IPS-15b (cell line): ENCODE measurements around the gene OPN4.

Experiments
- H3K27me3 ChIP-seq: one replicate; pipeline ENCODE4 v1.6.1; 2013; ENCODE audit warnings: low read length; ENCODE audit not compliant: control insufficient read depth, insufficient read depth
- H3K36me3 ChIP-seq: one replicate; pipeline ENCODE4 v1.6.1; 2013; ENCODE audit warnings: low read length; ENCODE audit not compliant: control insufficient read depth, insufficient read depth
- H3K4me1 ChIP-seq: one replicate; pipeline ENCODE4 v1.6.1; 2013; ENCODE audit warnings: mild to moderate bottlenecking, low read length; ENCODE audit not compliant: control insufficient read depth, insufficient read depth
- H3K4me3 ChIP-seq: one replicate; pipeline ENCODE4 v1.5.1; 2013; ENCODE audit warnings: low read depth, low read length
- H3K9ac ChIP-seq: one replicate; pipeline ENCODE4 v1.6.1; 2013; ENCODE audit warnings: low read depth, mild to moderate bottlenecking, low read length
- H3K9me3 ChIP-seq: one replicate; pipeline ENCODE4 v1.6.1; 2013; ENCODE audit warnings: mild to moderate bottlenecking, low read length; ENCODE audit not compliant: control insufficient read depth, insufficient read depth

The OPN4 gene

GRCh38 chr10:86699125-86699524, 44.8 kb downstream of the OPN4 start:
- H3K4me3 ChIP-seq, result no peak overlapping the region
- H3K4me1 ChIP-seq, result peaks cover under 1% of the 10 kb centered on the region
- H3K9me3 ChIP-seq, result no peaks in the 10 kb centered on the region
- no peak overlapping the region for H3K9ac ChIP-seq
- H3K36me3 ChIP-seq, result no peaks in the 10 kb centered on the region
- peaks cover 3% of the 10 kb centered on the region for H3K27me3 ChIP-seq

DNA sequence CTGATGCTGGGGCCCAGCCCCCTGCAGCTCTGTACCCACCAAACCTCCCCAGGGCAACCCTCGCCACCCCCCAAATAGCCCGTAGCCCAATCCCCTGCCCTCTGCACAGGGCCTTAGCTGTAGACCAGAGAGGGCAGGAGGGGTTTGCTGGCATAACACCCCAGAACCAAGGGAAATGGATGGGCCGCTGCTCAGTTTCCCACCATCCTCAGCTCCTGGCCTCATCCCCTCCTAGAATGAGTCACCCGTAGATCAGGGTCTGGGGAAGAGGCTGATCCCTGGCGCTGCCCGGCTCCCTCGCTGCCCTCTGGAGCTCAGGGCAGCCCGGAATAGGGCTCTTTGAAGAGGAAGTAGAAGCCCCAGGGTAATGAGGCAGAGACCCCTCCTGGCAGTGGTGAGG, 45.2 kb downstream of the OPN4 start:
- Histone ChIP-seq H3K4me1 (no peaks in the 10 kb centered on the region), H3K9ac (no peak overlapping the region), H3K36me3 (no peaks in the 10 kb centered on the region), H3K27me3 (peaks cover 3% of the 10 kb centered on the region), H3K9me3 (no peaks in the 10 kb centered on the region), H3K4me3 (no peak overlapping the region)

GRCh38 chr10:86699991-86700840, 45.9 kb downstream of the OPN4 start:
- no peaks in the 10 kb centered on the region for H3K36me3 ChIP-seq
- H3K9me3 ChIP-seq, result no peaks in the 10 kb centered on the region
- H3K4me3 ChIP-seq, result no peak overlapping the region
- H3K9ac ChIP-seq, result no peak overlapping the region
- no peaks in the 10 kb centered on the region for H3K27me3 ChIP-seq
- peaks cover 2% of the 10 kb centered on the region for H3K4me1 ChIP-seq

DNA sequence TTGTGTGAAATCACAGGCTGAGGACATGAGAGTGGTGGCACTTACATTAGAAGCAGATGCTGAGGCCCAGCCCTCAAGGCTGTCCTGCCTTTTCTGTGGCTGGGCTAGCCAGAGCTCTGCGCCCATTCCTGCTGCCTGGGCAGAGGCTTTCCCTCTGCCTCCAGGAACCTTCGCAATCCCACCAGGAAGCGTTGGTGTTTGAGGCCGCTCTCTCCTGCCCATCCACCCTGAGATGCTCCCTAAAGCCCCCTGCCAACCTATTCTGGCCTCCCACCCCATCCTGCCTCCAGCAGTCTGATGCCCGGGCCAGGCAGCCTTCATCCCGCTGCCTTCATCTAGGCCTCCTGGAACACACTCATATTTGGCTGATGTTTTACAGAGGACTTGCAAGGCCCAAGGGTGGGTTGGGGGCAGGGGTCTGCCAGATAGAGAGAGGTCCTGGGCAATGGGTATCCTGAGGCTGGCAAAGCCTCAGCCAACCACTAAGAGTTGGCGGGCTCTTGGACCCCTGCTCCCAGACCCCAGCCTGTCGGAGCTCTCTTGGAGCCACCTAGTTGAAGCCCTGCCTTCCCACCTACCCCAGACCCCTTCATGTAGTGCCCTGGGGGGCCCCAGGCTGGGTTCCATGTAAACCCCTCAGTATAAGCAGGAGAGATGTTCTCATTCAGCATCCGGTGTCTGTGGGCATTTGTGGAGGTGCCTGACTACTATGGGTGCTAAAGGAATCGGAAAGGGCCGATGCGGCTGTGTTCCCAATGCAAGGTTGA, 46.7 kb downstream of the OPN4 start:
- Histone ChIP-seq H3K36me3 (no peaks in the 10 kb centered on the region), H3K4me1 (peaks cover 6% of the 10 kb centered on the region), H3K4me3 (no peak overlapping the region), H3K9ac (no peak overlapping the region), H3K9me3 (no peaks in the 10 kb centered on the region), H3K27me3 (no peaks in the 10 kb centered on the region)

- Histone ChIP-seq H3K36me3 (no peaks in the 10 kb centered on the region), H3K9ac (no peak overlapping the region), H3K4me3 (no peak overlapping the region), H3K27me3 (no peaks in the 10 kb centered on the region), H3K9me3 (no peaks in the 10 kb centered on the region), H3K4me1 (peaks cover 6% of the 10 kb centered on the region)
These were observed 48.8 kb downstream of the OPN4 start for GRCh38 chr10:86703176-86703575.

DNA sequence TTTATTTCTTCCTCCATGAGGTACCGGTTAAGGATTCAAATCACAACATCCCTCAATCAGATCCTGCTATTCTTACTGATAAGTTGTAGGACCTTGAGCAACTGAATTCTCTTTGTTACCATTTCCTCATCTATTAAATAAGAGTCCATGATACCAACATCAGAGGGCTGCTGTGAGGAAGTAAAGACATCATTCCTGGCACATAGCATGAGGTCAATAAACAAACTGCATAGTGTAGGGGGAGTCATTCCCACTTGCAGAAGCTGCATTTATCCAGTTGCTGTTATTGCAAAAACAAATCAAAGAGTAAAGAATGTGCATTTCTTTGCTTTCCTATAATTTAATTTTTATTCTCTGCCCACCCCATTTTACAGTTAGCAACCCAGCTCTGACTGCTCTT, 50.8 kb downstream of the OPN4 start:
- H3K4me3 ChIP-seq, result no peak overlapping the region
- H3K36me3 ChIP-seq, result no peaks in the 10 kb centered on the region
- no peaks in the 10 kb centered on the region for H3K27me3 ChIP-seq
- H3K9ac ChIP-seq, result no peak overlapping the region
- H3K4me1 ChIP-seq, result peaks cover 6% of the 10 kb centered on the region
- H3K9me3 ChIP-seq, result no peaks in the 10 kb centered on the region

- Histone ChIP-seq H3K9ac (no peak overlapping the region), H3K4me3 (no peak overlapping the region), H3K9me3 (no peaks in the 10 kb centered on the region), H3K27me3 (no peaks in the 10 kb centered on the region), H3K4me1 (peaks cover 7% of the 10 kb centered on the region), H3K36me3 (no peaks in the 10 kb centered on the region)
These were observed 51.6 kb downstream of the OPN4 start for GRCh38 chr10:86705905-86706304.

- Histone ChIP-seq H3K27me3 (no peaks in the 10 kb centered on the region), H3K36me3 (no peaks in the 10 kb centered on the region), H3K9ac (no peak overlapping the region), H3K4me3 (no peak overlapping the region), H3K9me3 (no peaks in the 10 kb centered on the region), H3K4me1 (peaks cover 8% of the 10 kb centered on the region)
These were observed 52.1 kb downstream of the OPN4 start for GRCh38 chr10:86706401-86706841.

DNA sequence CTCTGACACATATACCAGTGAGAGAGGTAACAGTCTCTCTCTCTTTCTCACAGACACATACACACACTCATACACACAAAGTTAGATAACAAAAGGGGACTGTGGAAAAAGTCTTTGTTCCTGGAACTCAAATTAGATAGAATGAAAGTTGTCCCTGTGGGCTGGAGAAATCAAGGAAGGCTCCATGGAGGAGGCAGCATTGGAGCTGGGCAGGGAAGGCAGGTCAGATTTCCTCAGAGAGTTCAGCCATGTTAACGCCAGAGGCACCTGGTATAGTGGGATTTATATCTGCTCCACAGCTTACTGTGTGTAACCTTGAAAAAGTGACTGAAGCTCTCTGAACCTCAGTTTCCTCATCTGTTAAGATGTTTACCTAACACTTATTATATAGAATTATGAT, 52.6 kb downstream of the OPN4 start:
- H3K4me1 ChIP-seq, result peaks cover 8% of the 10 kb centered on the region
- H3K4me3 ChIP-seq, result no peak overlapping the region
- no peaks in the 10 kb centered on the region for H3K36me3 ChIP-seq
- H3K27me3 ChIP-seq, result no peaks in the 10 kb centered on the region
- H3K9ac ChIP-seq, result no peak overlapping the region
- no peaks in the 10 kb centered on the region for H3K9me3 ChIP-seq

- Histone ChIP-seq H3K4me1 (peaks cover 11% of the 10 kb centered on the region), H3K27me3 (no peaks in the 10 kb centered on the region), H3K4me3 (no peak overlapping the region), H3K36me3 (no peaks in the 10 kb centered on the region), H3K9me3 (no peaks in the 10 kb centered on the region), H3K9ac (no peak overlapping the region)
These were observed 53.2 kb downstream of the OPN4 start for GRCh38 chr10:86707505-86707904.

DNA sequence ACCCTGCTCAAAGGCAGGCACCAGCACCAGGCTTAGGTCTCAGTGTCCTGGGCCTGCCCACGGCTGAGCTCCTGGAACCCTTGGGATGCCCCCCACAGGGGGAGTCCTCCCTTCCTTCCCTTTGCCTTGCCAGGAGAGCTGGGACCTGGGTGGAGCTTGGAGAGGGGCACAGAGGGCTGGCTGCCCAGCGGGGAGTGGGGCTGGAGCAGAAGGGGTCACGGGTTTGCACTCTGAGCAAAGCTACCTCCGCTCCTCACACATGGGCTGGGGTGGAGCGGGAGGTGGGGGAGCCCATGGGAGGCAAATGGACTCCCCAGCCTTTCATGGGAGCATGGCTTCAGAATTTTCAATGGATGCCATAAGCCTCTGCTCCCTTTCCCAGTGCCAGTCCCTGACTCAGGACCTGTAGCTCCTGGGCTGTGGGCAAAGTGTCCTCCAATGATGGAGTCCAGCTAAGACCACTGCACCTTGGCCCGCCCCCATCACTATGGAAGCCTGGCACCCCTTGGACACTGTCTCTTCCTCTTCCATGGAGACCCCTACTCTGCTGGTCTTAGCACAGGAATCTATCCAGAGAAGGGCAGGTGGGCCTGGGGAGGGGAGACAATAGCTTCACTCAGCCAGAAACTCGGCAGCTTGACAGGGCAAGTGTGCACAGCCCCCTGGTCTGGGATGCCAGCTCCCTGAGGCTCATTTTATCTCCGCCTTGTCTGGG, 53.9 kb downstream of the OPN4 start:
- H3K36me3 ChIP-seq, result no peaks in the 10 kb centered on the region
- H3K4me3 ChIP-seq, result no peak overlapping the region
- no peaks in the 10 kb centered on the region for H3K27me3 ChIP-seq
- no peaks in the 10 kb centered on the region for H3K9me3 ChIP-seq
- peaks cover 11% of the 10 kb centered on the region for H3K4me1 ChIP-seq
- H3K9ac ChIP-seq, result no peak overlapping the region
